LoVo (cell line): ENCODE data around the gene FANK1.
A peak's percentile ranks its signal among the peaks of the same experiment; 100 is the strongest.
"Not testable (repeated sequence)": the region's sequence is repeated elsewhere in the genome, so short reads cannot be mapped to it uniquely, and the experiment has no call there.

Experiments
- DNase-seq: peaks from one replicate; pipeline ENCODE4 v3.0.0-alpha.2; 2016; ENCODE audit warnings: low spot score

Gene FANK1

DNA sequence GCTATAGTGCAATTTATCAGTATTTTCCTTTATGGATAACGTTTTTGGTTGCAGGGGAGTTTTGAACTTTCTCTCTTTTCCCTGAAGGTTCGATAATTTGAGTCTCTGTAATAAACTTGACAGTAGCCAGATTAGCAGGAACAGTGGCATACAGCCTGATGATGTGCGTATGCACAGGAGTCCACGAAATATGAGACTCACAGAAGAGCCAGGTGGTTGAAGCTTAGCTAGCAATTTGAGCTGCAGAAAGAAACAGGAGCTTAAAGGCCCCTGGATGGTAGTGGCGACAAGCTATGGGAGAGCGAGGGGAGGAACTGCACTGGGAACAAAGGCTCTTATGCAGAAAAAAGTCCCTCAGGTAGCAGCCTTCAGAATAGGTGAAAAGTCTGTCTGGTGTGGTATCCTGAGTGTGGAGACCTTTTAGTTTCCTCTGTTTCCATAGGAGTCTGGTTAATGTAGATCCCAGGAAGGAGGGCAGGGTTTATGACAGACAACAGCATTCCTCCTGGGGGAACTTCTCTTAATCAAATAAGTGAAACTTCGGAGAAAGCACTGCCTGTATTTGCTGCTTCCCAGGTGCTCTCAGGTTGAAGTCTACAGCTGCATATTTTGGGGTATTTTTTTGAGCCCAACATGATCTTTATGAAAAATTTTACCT lies 32.7 kb downstream of the FANK1 start:
- DNase-seq, result no peak

DNA sequence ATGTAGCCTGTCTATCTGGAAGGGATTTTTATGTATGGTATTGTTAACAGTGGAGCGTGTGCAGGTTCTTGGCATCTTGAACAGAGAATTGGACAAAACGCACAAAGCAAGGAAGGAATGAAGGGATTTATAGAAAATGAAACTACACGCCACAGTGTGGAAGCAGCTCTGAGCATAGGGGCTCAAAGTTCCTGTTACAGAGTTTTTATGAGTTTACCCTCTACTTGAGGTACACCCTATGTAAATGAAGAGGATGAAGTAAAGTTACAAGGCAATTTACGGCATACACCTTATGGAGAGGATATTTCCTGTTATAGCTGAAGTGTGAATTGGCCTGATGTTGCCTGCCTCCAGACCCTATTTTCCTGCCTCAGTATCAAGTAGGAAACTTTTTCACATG lies 33.3 kb downstream of the FANK1 start:
- no peak for DNase-seq

DNA sequence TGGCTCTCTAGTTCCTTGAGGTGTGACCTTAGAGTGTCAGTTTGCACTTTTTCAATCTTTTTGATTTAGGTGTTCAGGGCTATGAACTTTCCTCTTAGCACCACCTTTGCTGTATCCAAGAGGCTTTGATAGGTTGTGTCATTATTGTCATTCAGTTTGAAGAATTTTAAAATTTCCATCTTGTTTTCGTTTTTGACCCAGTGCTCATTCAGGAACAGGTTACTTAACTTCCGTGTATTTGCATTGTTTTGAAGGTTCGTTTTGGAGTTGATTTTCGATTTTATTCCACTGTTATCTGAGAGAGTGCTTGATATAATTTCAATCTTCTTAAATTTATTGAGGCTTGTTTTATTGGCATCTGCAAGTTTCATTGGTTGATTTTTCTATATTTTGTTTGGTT lies 37.3 kb downstream of the FANK1 start:
- DNase-seq, result no peak

DNA sequence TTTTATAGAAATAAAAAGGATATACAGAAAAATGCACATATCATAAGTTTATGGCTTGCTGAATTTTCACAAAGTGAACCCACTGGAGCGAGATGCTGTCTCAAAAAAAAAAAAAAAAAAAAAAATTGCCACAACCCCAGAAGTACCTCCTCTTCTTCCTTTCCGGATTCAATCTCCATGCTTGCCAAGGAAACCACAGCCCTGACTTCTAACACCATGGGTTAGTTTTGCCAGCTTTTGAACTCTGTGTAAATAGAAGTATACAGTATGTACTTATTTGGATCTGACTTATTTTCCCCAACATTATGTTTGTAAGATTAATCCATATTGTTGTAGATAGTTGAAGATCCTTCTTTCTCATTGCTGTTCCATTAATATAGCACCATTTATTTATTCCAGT lies 40.0 kb downstream of the FANK1 start:
- no peak for DNase-seq

DNA sequence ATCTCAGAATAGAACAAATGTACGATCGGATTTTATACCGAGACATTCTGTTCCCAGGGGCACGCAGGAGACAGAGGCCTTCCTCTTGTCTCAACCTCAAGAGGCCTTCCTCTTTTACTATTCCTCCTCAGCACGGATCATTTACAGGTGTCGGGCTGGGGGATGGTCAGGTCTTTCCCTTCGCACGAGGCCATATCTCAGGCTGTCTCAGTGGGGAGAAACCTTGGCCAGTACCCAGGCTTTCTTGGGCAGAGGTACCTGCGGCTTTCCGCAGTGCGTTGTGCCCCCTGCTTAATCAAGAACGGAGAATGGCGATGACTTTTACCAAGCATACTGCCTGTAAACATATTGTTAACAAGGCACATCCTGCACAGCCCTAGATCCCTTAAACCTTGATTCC lies 44.2 kb downstream of the FANK1 start:
- DNase-seq, result no peak

DNA sequence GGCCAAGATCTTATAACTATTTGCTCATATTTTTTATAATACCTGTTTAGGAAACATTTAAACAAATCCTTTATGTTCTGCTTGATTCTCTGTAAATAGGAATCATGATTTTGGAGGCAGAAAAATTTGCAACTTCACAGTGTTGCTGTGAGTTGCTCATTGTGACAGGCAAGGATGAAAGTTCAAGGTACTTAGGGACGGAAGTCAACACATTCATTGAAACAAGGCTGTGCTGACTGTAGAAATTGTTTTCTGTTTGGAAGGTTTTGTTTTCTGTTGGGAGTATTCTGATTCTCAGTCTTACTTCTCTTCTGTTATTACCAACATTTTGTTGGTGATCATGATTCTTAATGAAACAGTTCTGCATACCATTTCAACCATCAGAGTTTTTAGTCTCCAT lies 54.9 kb downstream of the FANK1 start:
- DNase-seq, result no peak

DNA sequence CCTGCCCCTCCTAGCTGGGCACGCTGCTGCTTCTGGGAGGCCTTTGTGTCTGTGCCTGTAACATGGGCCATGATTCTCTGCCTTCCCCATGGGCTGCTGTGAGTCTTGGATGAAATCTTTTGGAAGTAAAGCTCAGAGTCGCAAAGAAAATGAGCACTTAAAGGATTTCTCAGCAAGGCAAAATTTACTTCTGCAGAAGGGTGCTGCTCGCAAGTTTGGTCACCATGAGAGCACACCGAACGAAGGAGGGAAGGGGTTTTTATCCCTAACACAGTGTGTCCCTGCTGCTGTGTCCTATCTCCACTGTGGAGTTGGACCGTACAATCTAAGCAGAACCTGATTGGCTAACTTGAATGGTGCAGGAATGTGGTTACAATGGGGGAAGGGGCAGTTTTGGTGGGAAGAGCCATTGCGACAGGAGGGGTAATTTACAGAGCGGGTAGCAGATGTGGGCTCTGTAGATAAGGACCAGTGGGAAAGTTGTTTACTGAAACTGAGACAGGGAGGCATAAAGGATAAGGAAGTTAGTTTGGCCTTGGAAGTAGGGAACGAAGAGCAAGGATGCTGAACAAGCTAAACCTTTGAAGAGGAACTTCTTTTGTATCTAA lies 57.5 kb downstream of the FANK1 start:
- DNase-seq, result no peak

DNA sequence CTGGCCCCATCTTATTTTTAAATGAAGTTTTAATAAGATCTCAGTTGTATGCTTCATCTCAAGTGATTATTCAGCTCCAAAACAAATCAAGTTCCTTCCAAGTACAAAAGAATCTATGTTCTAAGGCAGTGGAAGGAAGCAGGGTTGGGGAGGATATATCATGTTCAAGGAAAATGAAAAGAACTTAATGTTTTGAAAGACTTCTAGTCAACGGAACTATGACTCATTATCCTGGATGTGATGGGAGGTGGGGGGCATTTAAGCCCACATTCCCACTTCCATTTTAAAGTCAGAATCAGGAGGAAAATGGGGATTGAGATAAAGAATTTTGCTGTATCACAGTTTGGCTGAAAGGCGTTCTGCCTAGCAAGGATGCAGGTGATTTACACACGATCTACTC lies 59.4 kb downstream of the FANK1 start:
- DNase-seq, result no peak

DNA sequence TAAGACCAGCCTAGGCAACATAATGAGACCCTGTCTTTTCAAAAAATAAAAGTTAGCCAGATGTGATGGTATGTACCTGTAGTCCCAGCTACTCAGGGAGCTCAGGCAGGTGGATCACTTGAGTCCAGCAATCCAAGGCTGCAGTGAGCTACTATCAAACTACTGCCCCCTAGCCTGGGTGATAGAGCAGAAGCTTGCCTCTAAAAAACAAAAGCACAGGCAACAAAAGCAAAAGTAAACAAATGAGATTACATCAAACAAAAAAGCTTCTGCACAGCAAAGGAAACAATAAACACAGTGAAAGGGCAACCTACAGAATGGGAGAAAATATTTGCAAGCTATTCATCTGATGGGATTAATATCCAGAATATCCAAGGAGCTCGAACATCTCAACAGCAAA lies 65.4 kb downstream of the FANK1 start:
- no peak for DNase-seq

DNA sequence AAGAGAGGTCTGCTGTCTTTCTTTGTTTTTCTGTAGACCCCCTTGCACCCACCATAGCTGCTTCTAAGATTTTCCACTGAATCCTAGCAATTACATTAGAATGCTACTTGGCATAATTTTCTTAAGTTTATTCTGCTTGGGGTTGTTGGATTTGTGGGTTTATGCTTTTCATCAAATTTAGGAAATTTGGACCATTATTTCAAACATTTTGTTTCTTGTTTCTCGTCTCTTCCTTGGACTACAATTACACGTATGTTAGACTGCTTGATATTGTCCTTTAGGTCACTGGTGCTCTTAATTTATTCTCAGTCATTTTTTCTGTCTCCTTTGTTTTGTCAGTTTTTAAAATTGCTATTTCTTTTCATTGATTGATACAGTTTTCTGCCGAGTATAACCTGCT lies 65.8 kb downstream of the FANK1 start:
- no peak for DNase-seq

DNA sequence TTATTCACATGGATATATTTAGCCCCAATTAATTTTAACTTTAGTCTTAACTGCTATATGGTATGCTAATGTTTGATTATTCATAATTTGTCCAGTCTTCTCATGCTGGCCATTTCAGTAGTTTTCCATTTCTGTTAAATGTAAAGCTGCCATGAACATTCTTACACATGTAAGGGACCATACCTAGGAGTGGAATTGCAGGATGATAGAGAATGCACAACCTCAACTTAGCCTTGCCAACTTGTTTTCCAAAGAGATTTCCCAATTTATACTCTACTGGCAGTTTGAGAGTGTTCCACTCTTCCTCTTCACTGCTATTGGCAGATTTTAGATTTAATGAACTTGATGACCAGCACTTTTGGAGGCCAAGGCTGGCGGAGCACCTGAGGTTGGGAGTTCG lies 68.2 kb downstream of the FANK1 start:
- no peak for DNase-seq

DNA sequence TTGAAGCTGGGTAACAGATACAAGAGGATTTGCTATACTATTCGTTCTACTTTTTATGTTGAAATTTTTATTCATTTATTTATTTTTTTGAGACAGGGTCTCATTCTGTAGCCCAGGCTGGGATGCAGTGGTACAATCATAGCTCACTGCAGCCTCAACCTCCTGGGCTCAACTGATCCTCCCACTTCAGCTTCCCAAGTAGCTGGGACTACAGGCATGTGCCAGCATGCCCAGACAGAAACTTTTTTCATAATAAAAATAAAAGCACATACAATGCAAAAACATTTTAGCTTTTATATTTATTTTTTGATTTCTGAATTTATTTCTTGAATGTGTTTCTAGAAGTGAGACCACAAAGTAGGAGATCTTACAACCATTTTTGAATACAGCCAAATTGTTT lies 71.2 kb downstream of the FANK1 start:
- DNase-seq, result no peak

DNA sequence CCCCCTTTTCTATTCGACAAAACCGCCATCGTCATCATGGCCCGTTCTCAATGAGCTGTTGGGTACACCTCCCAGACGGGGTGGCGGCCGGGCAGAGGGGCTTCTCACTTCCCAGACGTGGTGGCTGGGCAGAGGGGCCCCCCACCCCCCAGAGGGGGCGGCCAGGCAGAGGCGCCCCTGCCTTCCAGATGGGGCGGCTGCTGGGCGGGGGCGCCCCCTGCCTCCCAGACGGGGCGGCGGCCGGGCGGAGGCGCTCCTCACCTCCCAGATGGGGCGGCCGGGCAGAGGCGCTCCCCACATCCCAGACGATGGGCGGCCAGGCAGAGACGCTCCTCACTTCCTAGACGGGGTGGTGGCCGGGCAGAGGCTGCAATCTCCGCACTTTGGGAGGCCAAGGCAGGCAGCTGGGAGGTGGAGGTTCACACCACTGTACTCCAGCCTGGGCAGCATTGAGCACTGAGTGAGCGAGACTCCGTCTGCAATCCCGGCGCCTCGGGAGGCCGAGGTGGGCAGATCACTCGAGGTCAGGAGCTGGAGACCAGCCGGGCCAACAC lies 73.8 kb downstream of the FANK1 start:
- DNase-seq, result not testable (repeated sequence)

DNA sequence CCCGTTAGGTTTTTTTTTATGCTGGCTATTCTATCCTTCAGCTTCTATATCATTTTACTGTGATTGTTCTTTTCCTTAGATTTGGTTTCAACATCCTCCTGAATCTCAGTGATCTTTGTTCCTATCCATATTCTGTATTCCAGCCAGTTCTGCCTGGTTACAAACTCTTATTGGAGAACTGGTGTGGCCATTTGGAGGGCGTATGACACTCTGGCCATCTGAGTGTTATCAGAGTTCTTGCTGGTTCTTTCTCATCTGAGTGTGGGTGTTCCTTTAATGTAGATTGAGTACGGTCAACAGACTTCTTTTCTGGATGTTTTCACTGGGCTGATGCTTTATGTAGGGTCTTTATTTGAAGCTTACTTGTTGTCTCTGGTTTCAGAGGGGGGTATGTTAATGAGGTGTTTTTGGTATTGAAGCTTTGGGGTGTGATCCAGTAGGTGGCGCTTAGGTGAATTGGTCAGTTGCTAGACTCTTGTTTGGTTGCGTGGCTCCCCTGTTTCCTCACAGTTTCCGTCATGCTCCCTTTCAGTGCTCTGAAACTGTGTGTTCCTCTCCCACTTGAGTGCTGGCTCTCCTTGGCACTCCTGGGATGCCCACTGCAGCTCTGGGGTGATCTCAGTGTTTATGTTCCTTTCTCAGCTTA lies 80.7 kb downstream of the FANK1 start:
- DNase-seq, result no peak

DNA sequence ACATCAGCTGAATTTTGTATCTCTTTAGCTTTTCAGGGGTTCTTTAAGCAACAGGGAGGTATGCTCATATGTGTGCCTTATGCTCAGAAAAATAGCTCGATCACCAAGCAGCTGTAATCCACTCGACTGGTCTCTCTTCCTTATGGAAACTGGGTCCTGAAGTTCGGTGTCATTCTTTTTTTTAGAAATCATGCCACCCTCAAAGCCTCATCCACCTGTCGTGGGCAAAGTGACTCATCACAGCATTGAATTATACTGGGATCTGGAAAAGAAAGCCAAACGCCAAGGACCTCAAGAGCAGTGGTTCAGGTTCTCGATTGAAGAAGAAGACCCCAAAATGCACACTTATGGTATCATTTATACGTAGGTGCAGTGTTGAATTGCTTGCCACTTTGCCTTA lies 83.6 kb downstream of the FANK1 start:
- no peak for DNase-seq

DNA sequence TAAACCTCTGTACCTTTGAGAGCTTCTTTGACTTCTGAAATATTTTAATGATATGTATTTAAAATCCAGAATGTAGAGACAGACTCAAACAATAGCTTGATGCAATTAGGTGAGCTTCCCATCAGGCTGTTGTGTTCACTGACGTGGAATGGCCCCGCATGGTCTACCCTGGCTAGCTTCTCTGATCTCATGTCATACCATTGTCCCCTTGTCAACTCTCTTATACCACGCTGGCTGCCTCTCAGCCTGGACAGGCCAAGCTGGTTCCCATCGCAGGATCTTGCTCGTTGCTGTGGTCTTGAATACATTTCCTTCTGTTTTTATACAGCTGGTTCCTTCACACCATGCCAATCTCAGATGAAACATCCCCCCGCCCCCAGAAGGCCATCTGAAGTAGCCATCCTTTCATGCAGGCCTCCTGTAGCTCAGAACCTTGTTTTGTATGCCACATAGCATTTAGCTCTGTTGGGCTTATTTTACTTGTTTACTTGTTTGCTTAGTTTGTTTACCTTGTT lies 84.2 kb downstream of the FANK1 start:
- no peak for DNase-seq

DNA sequence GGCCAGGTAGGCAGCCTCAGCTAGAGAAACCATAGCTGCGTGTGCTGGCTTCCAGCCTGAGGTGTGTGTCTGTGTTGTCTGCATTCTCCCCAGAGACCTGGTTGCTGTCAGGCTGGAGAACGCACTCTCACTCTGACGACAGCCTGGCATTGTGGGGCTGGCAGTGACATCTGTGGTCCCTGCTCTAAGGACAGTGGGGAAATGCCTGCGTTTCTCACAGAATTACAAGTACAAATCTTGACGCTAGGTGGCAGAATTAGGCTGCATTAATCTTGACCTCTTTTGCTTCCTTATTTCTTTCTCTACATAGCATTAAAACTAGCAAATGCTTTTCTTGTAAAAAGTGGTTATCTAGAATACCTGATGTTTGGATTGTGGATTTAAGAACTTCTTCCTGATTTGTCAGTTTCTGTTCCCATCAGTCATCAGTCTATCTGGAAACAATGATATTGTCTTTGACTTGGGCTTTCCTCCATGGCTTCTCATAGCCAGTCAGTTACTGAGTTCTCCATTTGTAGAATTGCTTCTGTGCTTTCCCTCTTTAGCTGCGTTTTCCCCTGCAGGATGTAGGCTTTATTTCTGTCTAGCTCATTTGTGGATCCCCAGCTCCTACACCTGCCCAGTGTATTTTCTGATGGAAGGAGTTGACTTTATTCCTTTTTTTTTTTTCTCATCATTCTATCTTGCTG lies 86.0 kb downstream of the FANK1 start:
- DNase-seq, result peak; percentile 58

DNA sequence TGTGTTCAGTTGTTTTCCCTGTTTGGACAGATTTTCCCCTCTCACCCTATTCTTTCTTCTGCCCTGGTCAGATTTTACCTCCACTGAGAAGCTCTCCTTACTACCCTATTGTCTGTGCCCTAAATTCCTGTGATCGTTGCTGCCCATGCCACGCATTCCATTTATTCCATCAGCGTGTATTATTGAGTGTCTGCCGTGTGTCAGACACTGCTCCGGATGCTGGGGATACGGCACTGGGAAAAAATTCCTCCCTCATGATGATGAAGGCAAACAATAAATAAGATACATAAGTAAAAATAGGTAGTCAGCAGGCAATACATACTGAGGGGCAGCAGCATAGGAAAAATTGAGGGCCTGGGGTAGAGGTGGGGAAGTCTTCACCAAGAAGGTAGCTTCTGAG lies 86.8 kb downstream of the FANK1 start:
- DNase-seq, result no peak

DNA sequence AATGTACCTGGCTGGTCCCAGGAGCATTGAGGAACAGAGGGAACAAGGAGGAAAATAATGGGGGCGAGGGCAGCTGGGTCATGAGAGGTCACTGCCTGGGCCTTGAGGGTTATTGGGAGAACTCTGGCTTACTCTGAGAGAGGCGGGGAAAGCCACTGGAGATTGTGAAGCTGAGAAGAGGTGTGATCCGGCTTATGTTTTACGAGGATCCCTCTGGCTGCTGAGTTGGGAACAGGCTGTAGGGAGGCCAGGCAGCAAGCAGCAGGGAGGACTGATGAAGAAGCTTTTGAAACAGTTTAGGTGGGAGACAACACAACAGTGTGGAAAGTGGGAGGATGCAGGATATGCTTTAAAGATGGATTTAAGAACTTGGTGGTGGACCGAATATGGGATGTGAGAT lies 87.3 kb downstream of the FANK1 start:
- no peak for DNase-seq

DNA sequence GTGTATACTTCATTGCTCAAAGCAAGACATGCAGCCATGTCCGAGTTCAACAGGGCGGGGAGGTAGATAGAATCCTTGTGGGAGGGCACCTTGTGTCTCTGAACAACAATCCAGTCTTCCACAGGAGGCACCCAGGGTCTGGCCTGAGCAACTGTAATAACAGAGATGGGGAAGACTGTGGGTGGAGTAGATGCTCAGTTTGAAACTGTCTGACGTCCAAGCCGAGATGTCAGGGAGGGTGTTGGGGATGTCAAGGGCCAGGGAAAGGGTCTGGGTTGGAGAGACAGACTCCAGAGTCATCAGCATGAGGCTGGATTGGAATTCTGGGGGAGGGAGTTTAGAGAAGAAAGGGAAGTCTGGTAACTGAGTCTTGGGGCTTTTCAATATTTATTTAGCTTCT lies 88.0 kb downstream of the FANK1 start:
- DNase-seq, result no peak

DNA sequence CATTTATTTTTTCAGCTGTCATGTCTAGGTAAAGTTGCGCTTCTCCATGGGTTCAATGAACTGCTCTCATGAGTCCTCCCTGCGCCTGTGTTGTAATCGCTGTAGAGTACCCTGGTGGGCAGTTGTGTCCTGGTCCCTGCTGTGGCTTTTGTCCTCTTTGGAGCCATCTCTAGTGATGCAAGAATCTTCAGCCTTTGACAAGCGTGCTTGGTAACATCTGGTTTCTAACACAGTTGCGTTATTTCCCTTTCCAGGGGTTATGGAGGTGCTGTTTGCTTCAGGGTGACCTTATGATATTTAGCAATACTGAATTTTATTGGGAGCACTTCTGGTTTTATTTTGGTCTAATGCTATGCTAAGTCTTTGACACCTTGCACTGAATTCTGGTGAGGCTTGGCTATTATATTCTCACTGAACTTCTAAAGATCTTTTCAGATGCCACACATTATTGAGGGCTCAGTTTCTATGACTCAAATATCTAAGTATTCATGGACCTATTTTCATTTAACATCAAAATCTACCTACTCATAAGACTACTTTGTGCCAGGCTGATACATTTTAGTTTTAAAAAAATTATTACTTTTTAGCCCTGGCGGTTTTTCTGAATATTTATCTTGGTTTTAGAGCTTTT lies 88.6 kb downstream of the FANK1 start:
- DNase-seq, result no peak

DNA sequence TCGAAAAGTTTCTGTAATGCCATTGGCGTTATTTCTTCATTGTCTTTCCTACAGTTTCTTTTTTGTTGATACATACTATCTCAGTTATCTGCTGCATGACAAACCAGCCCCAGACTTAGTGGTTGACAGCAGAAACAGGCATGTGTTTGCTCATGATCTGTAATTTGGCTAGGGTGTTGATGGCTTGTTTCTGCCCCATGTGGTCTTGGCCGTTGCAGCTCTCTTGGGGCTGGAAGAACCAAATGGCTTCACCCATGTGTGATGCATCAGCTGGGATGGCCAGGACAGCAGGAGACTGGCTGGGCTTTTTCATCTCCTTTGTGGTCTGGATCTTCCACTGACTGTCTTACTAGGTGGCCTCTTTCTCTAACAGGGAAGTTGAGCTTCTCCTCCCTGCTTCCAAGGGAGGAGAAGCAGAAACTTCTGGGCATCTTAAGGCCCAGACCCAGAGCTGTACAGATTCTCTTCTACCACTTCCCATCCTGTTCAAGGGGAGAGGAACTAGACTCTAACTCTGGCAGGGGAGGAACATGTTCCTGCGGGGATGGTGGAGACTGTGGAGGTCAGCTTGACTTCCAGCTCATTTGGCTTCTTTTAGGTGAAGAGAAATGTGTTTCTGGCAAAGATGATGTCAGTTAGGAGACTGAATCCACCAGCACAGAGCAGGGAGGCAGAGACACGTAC lies 89.3 kb downstream of the FANK1 start:
- no peak for DNase-seq
